GM12878 (cell line): Measurements from ENCODE around the gene AFF1. TPM values are rescaled to one million over a fixed set of nuclear protein-coding genes. Genes with fewer than 3 reads are reported as not detected.

Experiments used
- ATAC-seq: fragments of 200-7000 bp; cut with Tn5 transposase; 3 replicates; pipeline ENCODE4 v1.9.1; 2020; ENCODE audit warnings: mild to moderate bottlenecking, moderate library complexity
- BruUV-seq: library from RNA; stranded (reverse); fragments of 400-500 nt; replicated peaks from 2 replicates; lab custom pipeline; 2021; lab: Mats Ljungman, UMichigan
- CTCF ChIA-PET: fragments of 300-600 bp; sonication (Branson Sonifier 250); formaldehyde crosslinking; extraction: SDS; loops from one replicate; lab custom pipeline; 2021; ENCODE audit warnings: inconsistent platforms; lab: Yijun Ruan, JAX
- POLR2A ChIA-PET: fragments of 350-600 bp; formaldehyde crosslinking; extraction: SDS; loops from one replicate; lab custom pipeline; 2021; ENCODE audit warnings: inconsistent platforms; lab: Charles Lee
- RAD21 ChIA-PET: fragments of 300-600 bp; sonication (Branson Sonifier 250); formaldehyde crosslinking; loops from one replicate; lab custom pipeline; 2023; ENCODE audit warnings: antibody characterized with exemption; ENCODE audit not compliant: unreplicated experiment; lab: Charles Lee
- SMC1A ChIA-PET: fragments of 300-600 bp; sonication (Branson Sonifier 250); formaldehyde crosslinking; loops from one replicate; lab custom pipeline; 2023; ENCODE audit not compliant: unreplicated experiment, uncharacterized antibody; lab: Charles Lee
- DNase-seq: peaks from one replicate; pipeline ENCODE4 v3.0.0-alpha.2; 2011; ENCODE audit warnings: low read depth, low spot score
- FAIRE-seq: peaks from 3 replicates; lab custom pipeline; 2011; peaks lifted over from hg19 to GRCh38; lab: Jason Lieb, UNC
- H2AFZ ChIP-seq: 2 replicates; pipeline ENCODE4 v1.6.0; 2011; ENCODE audit warnings: low read depth, low read length, control low read depth; ENCODE audit not compliant: control insufficient read depth
- H3K27ac ChIP-seq: 2 replicates; pipeline ENCODE4 v1.5.1; 2011; ENCODE audit warnings: control low read depth; ENCODE audit not compliant: control insufficient read depth, insufficient read depth
- H3K27me3 ChIP-seq, 2 experiments: replicated peaks in 1 of 2; 2 replicates each; pipeline versions ENCODE4 v1.6.0 to v1.6.1; 2011; ENCODE audit warnings: low read length in 1 of 2; ENCODE audit not compliant: control insufficient read depth in 2 of 2, insufficient read depth in 2 of 2
- H3K36me3 ChIP-seq, 2 experiments: 2 replicates each; pipeline ENCODE4 v1.5.1; 2011; ENCODE audit warnings: low read length in 1 of 2; ENCODE audit not compliant: control insufficient read depth in 2 of 2, insufficient read depth in 2 of 2
- H3K4me1 ChIP-seq: 2 replicates; pipeline ENCODE4 v1.6.1; 2011; ENCODE audit warnings: mild to moderate bottlenecking, low read length, moderate library complexity, mixed read lengths; ENCODE audit not compliant: control insufficient read depth, insufficient read depth
- H3K4me2 ChIP-seq: 2 replicates; pipeline ENCODE4 v1.6.0; 2011; ENCODE audit warnings: control low read depth; ENCODE audit not compliant: control insufficient read depth, insufficient read depth
- H3K4me3 ChIP-seq: fragments of 200-600 bp; sonication (generic); 2 replicates; pipeline ENCODE4 v1.5.1; 2016
- H3K79me2 ChIP-seq: 2 replicates; pipeline ENCODE4 v1.6.0; 2011; ENCODE audit warnings: low read length; ENCODE audit not compliant: control insufficient read depth, insufficient read depth
- H3K9ac ChIP-seq: 2 replicates; pipeline ENCODE4 v1.8.0; 2011; ENCODE audit warnings: low read length, control low read depth, mixed read lengths; ENCODE audit not compliant: control insufficient read depth, insufficient read depth
- H3K9me3 ChIP-seq: replicated peaks from 3 replicates; pipeline ENCODE4 v1.5.1; 2011; ENCODE audit warnings: mild to moderate bottlenecking, low read length; ENCODE audit not compliant: control insufficient read depth, insufficient read depth
- H4K20me1 ChIP-seq: 2 replicates; pipeline ENCODE4 v1.6.0; 2011; ENCODE audit not compliant: control insufficient read depth, insufficient read depth
- ASH2L ChIP-seq: fragments of 300-600, 200-600 bp; sonication (generic); IDR thresholded peaks from 2 replicates; pipeline ENCODE4 v1.6.1; 2017; ENCODE audit warnings: low read depth, mild to moderate bottlenecking, borderline replicate concordance
- CBX3 ChIP-seq: fragments of 200-600 bp; sonication (generic); IDR thresholded peaks from 2 replicates; pipeline ENCODE4 v1.6.1; 2016; ENCODE audit warnings: low read depth, borderline replicate concordance
- CBX5 ChIP-seq: sonication (generic); IDR thresholded peaks from 2 replicates; pipeline ENCODE4 v1.6.1; 2016; ENCODE audit warnings: low read depth, moderate library complexity, mild to moderate bottlenecking, inconsistent platforms
- CEBPB ChIP-seq, 2 experiments: fragments of 150-350 bp in 1 of 2; IDR thresholded peaks; 2 replicates each; pipeline ENCODE4 v1.6.1; 2012 to 2014; ENCODE audit warnings: low read depth in 2 of 2, low read length in 2 of 2, borderline replicate concordance in 1 of 2, inconsistent platforms in 1 of 2
- CREB1 ChIP-seq: IDR thresholded peaks from 2 replicates; pipeline ENCODE4 v1.6.1; 2012; ENCODE audit warnings: low read depth, mild to moderate bottlenecking, inconsistent platforms
- HDAC2 ChIP-seq: fragments of 200-600 bp; sonication (generic); IDR thresholded peaks from 2 replicates; pipeline ENCODE4 v1.6.1; 2017
- RB1 ChIP-seq: fragments of 450-650 bp; formaldehyde crosslinking; IDR thresholded peaks from 2 replicates; pipeline ENCODE4 v1.6.1; 2017; ENCODE audit warnings: mild to moderate bottlenecking, borderline replicate concordance
- RUNX3 ChIP-seq: IDR thresholded peaks from 2 replicates; pipeline ENCODE4 v1.6.1; 2012; ENCODE audit warnings: low read length, inconsistent platforms
- TCF12 ChIP-seq: IDR thresholded peaks from 2 replicates; pipeline ENCODE4 v1.6.1; 2011; ENCODE audit warnings: low read depth, mild to moderate bottlenecking, low read length
- ZBED1 ChIP-seq: IDR thresholded peaks from 2 replicates; pipeline ENCODE4 v1.6.1; 2016; ENCODE audit warnings: borderline replicate concordance
- WGBS: methylation state at CpG from one replicate; pipeline ENCODE4 v1.1.6; 2016; ENCODE audit warnings: low lambda C conversion rate; ENCODE audit not compliant: insufficient replicate concordance, insufficient coverage; ENCODE audit errors: missing lambda C conversion rate; 5-methylcytosine and 5-hydroxymethylcytosine counted together
- in situ Hi-C: fragments of 300-500 bp; cut with MboI; formaldehyde crosslinking; loops from 9 replicates; pipeline ENCODE4 v1.14.3; 2018; ENCODE audit warnings: mixed read lengths
- intact Hi-C: fragments of 100-400 bp; cut with micrococcal nuclease; formaldehyde crosslinking; loops from one replicate; pipeline ENCODE4 v1.14.2; 2022; ENCODE audit not compliant: unreplicated experiment
- polyA plus RNA-seq, 11 experiments: library from polyadenylated mRNA; depleted of rRNA in 4 of 11; unstranded in 6 of 11; stranded (reverse) in 5 of 11; fragments of >200 nt; fragmentation: Nextera tagmentation in 4 of 11; fragmentation: Illumina TruSeq in 1 of 11; extraction: Ambion mirVana in 4 of 11; extraction: Trizol in 1 of 11; gene quantifications; 1 replicate in 1 of 11; 2 replicates in 10 of 11; pipeline versions ENCODE4 v1.2.1 to v1.2.3, GENCODE V29; 2011 to 2016; ENCODE audit warnings: inconsistent platforms in 2 of 11, missing spikeins in 2 of 11, low read depth in 1 of 11
- total RNA-seq, 4 experiments: library from RNA; depleted of rRNA in 3 of 4; stranded (reverse); fragments of >200 nt in 3 of 4; fragmentation: Illumina TruSeq in 1 of 4; extraction: Trizol in 1 of 4; gene quantifications; 2 replicates each; pipeline versions ENCODE4 v1.2.1 to v1.2.3, GENCODE V29; 2013 to 2021
- TF ChIP-seq, protein P1 (sequence below): IDR thresholded peaks from 2 replicates; pipeline ENCODE4 v1.6.1; 2011; ENCODE audit warnings: mild to moderate bottlenecking, low read depth, low read length, moderate library complexity; ENCODE audit not compliant: insufficient replicate concordance
- TF ChIP-seq, protein P2 (sequence below): fragments of 450-650 bp; IDR thresholded peaks from 2 replicates; pipeline ENCODE4 v1.6.1; 2017; ENCODE audit warnings: mild to moderate bottlenecking, moderate library complexity
- TF ChIP-seq, protein P3 (sequence below): IDR thresholded peaks from 2 replicates; pipeline ENCODE4 v1.6.1; 2012; ENCODE audit warnings: low read depth, low read length, improper control_type of control experiment
- TF ChIP-seq, protein P4 (sequence below): fragments of 450-650 bp; IDR thresholded peaks from 2 replicates; pipeline ENCODE4 v1.6.1; 2018; ENCODE audit warnings: mild to moderate bottlenecking, low read depth, moderate library complexity; ENCODE audit not compliant: partially characterized antibody

Gene AFF1
- total and polyA plus RNA-seq, 10 of the 15 experiments (the other 5 are each of a cell fraction or from before 2014, with no cell fraction given) = 3.5 to 56.1 (median 21.5) TPM

DNA sequence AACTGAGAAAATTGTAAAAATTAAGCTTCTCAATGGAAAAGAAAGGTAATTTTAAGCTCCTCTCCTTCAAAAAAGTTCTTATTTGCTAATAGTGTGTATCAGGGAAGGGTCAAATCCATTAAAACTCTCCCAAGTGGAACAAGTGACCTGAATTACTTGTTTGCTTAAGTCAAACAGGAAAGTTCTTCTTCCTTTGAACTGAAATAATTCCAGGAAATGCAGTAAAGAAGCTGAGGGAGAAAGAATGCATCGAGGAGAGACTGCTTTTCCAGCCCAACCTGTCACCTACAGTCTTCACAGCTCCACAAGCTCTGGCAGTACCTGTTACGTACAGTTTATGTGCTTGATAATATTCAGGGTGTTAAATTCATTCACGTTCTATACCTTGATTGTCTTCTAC lies 154.6 kb downstream of the AFF1 start:
- POLR2A ChIA-PET = interaction anchor here (0.6 to 1.5 kb wide), 4 partner anchors 10 to 169 kb away, joined by 3 to 7 read pairs (median 6); no protein-coding TSS in a partner anchor
- Histone ChIP-seq H3K4me1 (peaks cover 16% of the 10 kb centered on the region), H4K20me1 (no peaks in the 10 kb centered on the region; the same call in 1 of the 2 replicates), H3K4me2 (no peak overlapping the region), H3K4me3 (no peak overlapping the region), H3K9ac (no peak overlapping the region), H3K79me2 (peaks cover 18% of the 10 kb centered on the region), H2AFZ (no peak overlapping the region), H3K9me3 (no peaks in the 10 kb centered on the region), H3K27ac (no peak overlapping the region), H3K36me3 (peaks cover 4 to 36% of the 10 kb centered on the region in 2 experiments), H3K27me3 (no peaks in the 10 kb centered on the region)
- 65% methylated on average over 3 of the region's 3 CpGs for WGBS
- no TSS peak for BruUV-seq
- CTCF ChIA-PET = interaction anchor here (0.8 to 7.8 kb wide), 10 partner anchors 9 to 594 kb away, joined by 3 to 293 read pairs (median 5); partner anchors contain the start of gene AFF1
- intact Hi-C loops = no loop called here
- RAD21 ChIA-PET = interaction anchor here (1.9 to 6.6 kb wide), 4 partner anchors 78 to 168 kb away, joined by 5 to 183 read pairs (median 91); partner anchors contain the start of gene AFF1
- in situ Hi-C loops = no loop called here
- TF ChIP-seq RB1 = no peak
- no peak for TF ChIP-seq TCF12
- TF ChIP-seq, protein P1, sequence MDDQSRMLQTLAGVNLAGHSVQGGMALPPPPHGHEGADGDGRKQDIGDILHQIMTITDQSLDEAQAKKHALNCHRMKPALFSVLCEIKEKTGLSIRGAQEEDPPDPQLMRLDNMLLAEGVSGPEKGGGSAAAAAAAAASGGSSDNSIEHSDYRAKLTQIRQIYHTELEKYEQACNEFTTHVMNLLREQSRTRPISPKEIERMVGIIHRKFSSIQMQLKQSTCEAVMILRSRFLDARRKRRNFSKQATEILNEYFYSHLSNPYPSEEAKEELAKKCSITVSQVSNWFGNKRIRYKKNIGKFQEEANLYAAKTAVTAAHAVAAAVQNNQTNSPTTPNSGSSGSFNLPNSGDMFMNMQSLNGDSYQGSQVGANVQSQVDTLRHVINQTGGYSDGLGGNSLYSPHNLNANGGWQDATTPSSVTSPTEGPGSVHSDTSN = no peak
- TF ChIP-seq ASH2L = no peak
- TF ChIP-seq CBX3 = no peak
- TF ChIP-seq, protein P2, sequence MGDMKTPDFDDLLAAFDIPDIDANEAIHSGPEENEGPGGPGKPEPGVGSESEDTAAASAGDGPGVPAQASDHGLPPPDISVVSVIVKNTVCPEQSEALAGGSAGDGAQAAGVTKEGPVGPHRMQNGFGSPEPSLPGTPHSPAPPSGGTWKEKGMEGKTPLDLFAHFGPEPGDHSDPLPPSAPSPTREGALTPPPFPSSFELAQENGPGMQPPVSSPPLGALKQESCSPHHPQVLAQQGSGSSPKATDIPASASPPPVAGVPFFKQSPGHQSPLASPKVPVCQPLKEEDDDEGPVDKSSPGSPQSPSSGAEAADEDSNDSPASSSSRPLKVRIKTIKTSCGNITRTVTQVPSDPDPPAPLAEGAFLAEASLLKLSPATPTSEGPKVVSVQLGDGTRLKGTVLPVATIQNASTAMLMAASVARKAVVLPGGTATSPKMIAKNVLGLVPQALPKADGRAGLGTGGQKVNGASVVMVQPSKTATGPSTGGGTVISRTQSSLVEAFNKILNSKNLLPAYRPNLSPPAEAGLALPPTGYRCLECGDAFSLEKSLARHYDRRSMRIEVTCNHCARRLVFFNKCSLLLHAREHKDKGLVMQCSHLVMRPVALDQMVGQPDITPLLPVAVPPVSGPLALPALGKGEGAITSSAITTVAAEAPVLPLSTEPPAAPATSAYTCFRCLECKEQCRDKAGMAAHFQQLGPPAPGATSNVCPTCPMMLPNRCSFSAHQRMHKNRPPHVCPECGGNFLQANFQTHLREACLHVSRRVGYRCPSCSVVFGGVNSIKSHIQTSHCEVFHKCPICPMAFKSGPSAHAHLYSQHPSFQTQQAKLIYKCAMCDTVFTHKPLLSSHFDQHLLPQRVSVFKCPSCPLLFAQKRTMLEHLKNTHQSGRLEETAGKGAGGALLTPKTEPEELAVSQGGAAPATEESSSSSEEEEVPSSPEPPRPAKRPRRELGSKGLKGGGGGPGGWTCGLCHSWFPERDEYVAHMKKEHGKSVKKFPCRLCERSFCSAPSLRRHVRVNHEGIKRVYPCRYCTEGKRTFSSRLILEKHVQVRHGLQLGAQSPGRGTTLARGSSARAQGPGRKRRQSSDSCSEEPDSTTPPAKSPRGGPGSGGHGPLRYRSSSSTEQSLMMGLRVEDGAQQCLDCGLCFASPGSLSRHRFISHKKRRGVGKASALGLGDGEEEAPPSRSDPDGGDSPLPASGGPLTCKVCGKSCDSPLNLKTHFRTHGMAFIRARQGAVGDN = no peak
- TF ChIP-seq CBX5 = no peak
- no peak for TF ChIP-seq CEBPB (IDR thresholded peaks at IDR 0.05; ENCODE audit: borderline replicate concordance in 1 of 2, low read depth in 2 of 2, low read length in 2 of 2)
- TF ChIP-seq RUNX3 = no peak
- TF ChIP-seq CREB1 = no peak
- TF ChIP-seq, protein P3, sequence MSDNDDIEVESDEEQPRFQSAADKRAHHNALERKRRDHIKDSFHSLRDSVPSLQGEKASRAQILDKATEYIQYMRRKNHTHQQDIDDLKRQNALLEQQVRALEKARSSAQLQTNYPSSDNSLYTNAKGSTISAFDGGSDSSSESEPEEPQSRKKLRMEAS = no peak
- no peak for TF ChIP-seq HDAC2
- TF ChIP-seq, protein P4, sequence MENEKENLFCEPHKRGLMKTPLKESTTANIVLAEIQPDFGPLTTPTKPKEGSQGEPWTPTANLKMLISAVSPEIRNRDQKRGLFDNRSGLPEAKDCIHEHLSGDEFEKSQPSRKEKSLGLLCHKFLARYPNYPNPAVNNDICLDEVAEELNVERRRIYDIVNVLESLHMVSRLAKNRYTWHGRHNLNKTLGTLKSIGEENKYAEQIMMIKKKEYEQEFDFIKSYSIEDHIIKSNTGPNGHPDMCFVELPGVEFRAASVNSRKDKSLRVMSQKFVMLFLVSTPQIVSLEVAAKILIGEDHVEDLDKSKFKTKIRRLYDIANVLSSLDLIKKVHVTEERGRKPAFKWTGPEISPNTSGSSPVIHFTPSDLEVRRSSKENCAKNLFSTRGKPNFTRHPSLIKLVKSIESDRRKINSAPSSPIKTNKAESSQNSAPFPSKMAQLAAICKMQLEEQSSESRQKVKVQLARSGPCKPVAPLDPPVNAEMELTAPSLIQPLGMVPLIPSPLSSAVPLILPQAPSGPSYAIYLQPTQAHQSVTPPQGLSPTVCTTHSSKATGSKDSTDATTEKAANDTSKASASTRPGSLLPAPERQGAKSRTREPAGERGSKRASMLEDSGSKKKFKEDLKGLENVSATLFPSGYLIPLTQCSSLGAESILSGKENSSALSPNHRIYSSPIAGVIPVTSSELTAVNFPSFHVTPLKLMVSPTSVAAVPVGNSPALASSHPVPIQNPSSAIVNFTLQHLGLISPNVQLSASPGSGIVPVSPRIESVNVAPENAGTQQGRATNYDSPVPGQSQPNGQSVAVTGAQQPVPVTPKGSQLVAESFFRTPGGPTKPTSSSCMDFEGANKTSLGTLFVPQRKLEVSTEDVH = no peak
- TF ChIP-seq ZBED1 = no peak
- ATAC-seq (no peak), DNase-seq (no peak), FAIRE-seq (no peak)
- SMC1A ChIA-PET = interaction anchor here (0.7 to 6.9 kb wide), 14 partner anchors 9 to 593 kb away, joined by 3 to 267 read pairs (median 4); partner anchors contain the start of gene AFF1
